A549 (cell line): ENCODE data around the gene ZEB1. TPM values are rescaled to one million over a fixed set of nuclear protein-coding genes. Genes with fewer than 3 reads are reported as not detected.
A peak's percentile ranks its signal among the peaks of the same experiment; 100 is the strongest.

Experiments
- ATAC-seq, 2 experiments: fragments of 200-7000 bp in 1 of 2; fragments of >200 bp in 1 of 2; cut with Nextera tagmentation in 1 of 2; cut with Tn5 transposase in 1 of 2; 3 replicates each; pipeline versions ENCODE4 v1.8.0 to v1.9.1; 2018 to 2020; ENCODE audit warnings: mild to moderate bottlenecking in 1 of 2, moderate library complexity in 1 of 2
- CTCF ChIA-PET: fragments of 300-600 bp; sonication (Branson Sonifier 250); formaldehyde crosslinking; extraction: SDS; loops from one replicate; lab custom pipeline; 2021; ENCODE audit warnings: antibody characterized with exemption, inconsistent platforms; lab: Yijun Ruan, JAX
- POLR2A ChIA-PET: fragments of 350-600 bp; formaldehyde crosslinking; extraction: SDS; loops from one replicate; lab custom pipeline; 2021; ENCODE audit warnings: antibody characterized with exemption, inconsistent platforms; lab: Yijun Ruan, JAX
- DNase-seq, 2 experiments: peaks; one replicate each; pipeline versions ENCODE4 v3.0.0 to v3.0.0-alpha.2; 2011 to 2016; ENCODE audit warnings: low read depth in 1 of 2, low spot score in 1 of 2
- FAIRE-seq: peaks from 2 replicates; lab custom pipeline; 2011; peaks lifted over from hg19 to GRCh38; lab: Jason Lieb, UNC
- H3K27ac ChIP-seq, 2 experiments: fragments of >200 bp; sonication (Bioruptor Twin); formaldehyde crosslinking; 3 replicates each; pipeline ENCODE4 v1.5.1; 2016 to 2017
- H3K4me1 ChIP-seq: fragments of >200 bp; sonication (Bioruptor Twin); formaldehyde crosslinking; 3 replicates; pipeline ENCODE4 v1.6.1; 2016
- H3K4me2 ChIP-seq: fragments of >200 bp; sonication (Bioruptor Twin); formaldehyde crosslinking; 3 replicates; pipeline ENCODE4 v1.6.1; 2016
- H3K4me3 ChIP-seq: fragments of >200 bp; sonication (Bioruptor Twin); formaldehyde crosslinking; 3 replicates; pipeline ENCODE4 v1.5.1; 2016
- H3K9me3 ChIP-seq: fragments of >200 bp; sonication (Bioruptor Twin); formaldehyde crosslinking; 3 replicates; pipeline ENCODE4 v1.6.1; 2016
- BHLHE40 ChIP-seq: IDR thresholded peaks from 2 replicates; pipeline ENCODE4 v1.6.1; 2012; ENCODE audit warnings: low read depth, low read length, inconsistent platforms
- CBX2 ChIP-seq: fragments of 200-600 bp; sonication (generic); IDR thresholded peaks from 2 replicates; pipeline ENCODE4 v1.6.1; 2016; ENCODE audit warnings: low read depth, mild to moderate bottlenecking, borderline replicate concordance
- CEBPB ChIP-seq, 2 experiments: fragments of >200 bp in 1 of 2; sonication (Bioruptor Twin) in 1 of 2; formaldehyde crosslinking in 1 of 2; IDR thresholded peaks; 2 replicates each; pipeline ENCODE4 v1.6.1; 2012 to 2016
- EHMT2 ChIP-seq: fragments of 200-600 bp; sonication (generic); IDR thresholded peaks from 2 replicates; pipeline ENCODE4 v1.6.1; 2016; ENCODE audit warnings: antibody characterized with exemption, low read depth, mild to moderate bottlenecking, moderate library complexity
- EP300 ChIP-seq, 2 experiments: fragments of >200 bp; sonication (Bioruptor Twin); formaldehyde crosslinking; IDR thresholded peaks; 2 replicates in 1 of 2; 3 replicates in 1 of 2; pipeline ENCODE4 v1.6.1; 2016 to 2017
- ESRRA ChIP-seq: fragments of 150-350 bp; IDR thresholded peaks from 2 replicates; pipeline ENCODE4 v1.6.1; 2014; ENCODE audit warnings: mild to moderate bottlenecking, low read length, borderline replicate concordance
- FOSB ChIP-seq: fragments of 250-450 bp; sonication (Bioruptor Pico); IDR thresholded peaks from 2 replicates; pipeline ENCODE4 v1.5.0; 2020; ENCODE audit warnings: mild to moderate bottlenecking, moderate library complexity
- FOSL2 ChIP-seq, 2 experiments: fragments of 450-650 bp in 1 of 2; fragments of >200 bp in 1 of 2; sonication (Bioruptor Twin) in 1 of 2; formaldehyde crosslinking; IDR thresholded peaks; 2 replicates each; pipeline versions ENCODE4 v1.5.0 to v1.6.1; 2016 to 2020; ENCODE audit warnings: mild to moderate bottlenecking in 1 of 2, moderate library complexity in 1 of 2
- HOXA7 ChIP-seq: fragments of 250-450 bp; sonication (Bioruptor Pico); IDR thresholded peaks from 2 replicates; pipeline ENCODE4 v1.5.0; 2020; ENCODE audit warnings: mild to moderate bottlenecking, moderate library complexity
- JUN ChIP-seq, 2 experiments: fragments of >200 bp; sonication (Bioruptor Twin); formaldehyde crosslinking; IDR thresholded peaks; 2 replicates in 1 of 2; 3 replicates in 1 of 2; pipeline ENCODE4 v1.6.1; 2016 to 2017
- JUNB ChIP-seq: fragments of >200 bp; sonication (Bioruptor Twin); formaldehyde crosslinking; IDR thresholded peaks from 2 replicates; pipeline ENCODE4 v1.6.1; 2016
- MAFK ChIP-seq: fragments of 450-650 bp; IDR thresholded peaks from 2 replicates; pipeline ENCODE4 v1.6.1; 2014; ENCODE audit not compliant: partially characterized antibody
- MAZ ChIP-seq: fragments of 150-350 bp; IDR thresholded peaks from 2 replicates; pipeline ENCODE4 v1.6.1; 2014; ENCODE audit warnings: antibody characterized with exemption, low read depth, low read length, borderline replicate concordance
- RNF2 ChIP-seq: fragments of 200-600 bp; sonication (generic); IDR thresholded peaks from 2 replicates; pipeline ENCODE4 v1.6.1; 2016; ENCODE audit warnings: low read depth, mild to moderate bottlenecking, antibody characterized with exemption, moderate library complexity, borderline replicate concordance
- SMC3 ChIP-seq: fragments of >200 bp; sonication (Bioruptor Twin); formaldehyde crosslinking; IDR thresholded peaks from 3 replicates; pipeline ENCODE4 v1.6.1; 2018; ENCODE audit warnings: inconsistent platforms
- TP53 ChIP-seq: fragments of 250-450 bp; sonication (Bioruptor Pico); IDR thresholded peaks from 2 replicates; pipeline ENCODE4 v1.5.0; 2021; ENCODE audit warnings: mild to moderate bottlenecking, moderate library complexity
- ZFP36 ChIP-seq: fragments of 450-650 bp; IDR thresholded peaks from 2 replicates; pipeline ENCODE4 v1.6.1; 2014; ENCODE audit warnings: borderline replicate concordance; ENCODE audit not compliant: partially characterized antibody
- WGBS: methylation state at CpG from one replicate; pipeline ENCODE4 v1.1.6; 2017; ENCODE audit errors: missing lambda C conversion rate; 5-methylcytosine and 5-hydroxymethylcytosine counted together
- polyA plus RNA-seq, 4 experiments: library from polyadenylated mRNA; depleted of rRNA in 3 of 4; stranded (reverse); fragments of >200 nt; fragmentation: RNase III in 1 of 4; extraction: RNeasy Plus Mini Kit Qiagen cat#74134 plus additional on column Dnase treatment in 1 of 4; gene quantifications; 2 replicates in 3 of 4; 3 replicates in 1 of 4; pipeline ENCODE4 v1.2.3, GENCODE V29; 2011 to 2017
- TF ChIP-seq, protein P1 (sequence below): IDR thresholded peaks from 2 replicates; pipeline ENCODE4 v1.6.1; 2012
- TF ChIP-seq, protein P2 (sequence below): fragments of 250-450 bp; sonication (Bioruptor Pico); IDR thresholded peaks from 2 replicates; pipeline ENCODE4 v1.5.0; 2021; ENCODE audit warnings: mild to moderate bottlenecking, moderate library complexity, borderline replicate concordance

The ZEB1 gene
- polyA plus RNA-seq, 2 of the 4 experiments (the other 2 are of a cell fraction), result 8.1 to 23.8 TPM

DNA sequence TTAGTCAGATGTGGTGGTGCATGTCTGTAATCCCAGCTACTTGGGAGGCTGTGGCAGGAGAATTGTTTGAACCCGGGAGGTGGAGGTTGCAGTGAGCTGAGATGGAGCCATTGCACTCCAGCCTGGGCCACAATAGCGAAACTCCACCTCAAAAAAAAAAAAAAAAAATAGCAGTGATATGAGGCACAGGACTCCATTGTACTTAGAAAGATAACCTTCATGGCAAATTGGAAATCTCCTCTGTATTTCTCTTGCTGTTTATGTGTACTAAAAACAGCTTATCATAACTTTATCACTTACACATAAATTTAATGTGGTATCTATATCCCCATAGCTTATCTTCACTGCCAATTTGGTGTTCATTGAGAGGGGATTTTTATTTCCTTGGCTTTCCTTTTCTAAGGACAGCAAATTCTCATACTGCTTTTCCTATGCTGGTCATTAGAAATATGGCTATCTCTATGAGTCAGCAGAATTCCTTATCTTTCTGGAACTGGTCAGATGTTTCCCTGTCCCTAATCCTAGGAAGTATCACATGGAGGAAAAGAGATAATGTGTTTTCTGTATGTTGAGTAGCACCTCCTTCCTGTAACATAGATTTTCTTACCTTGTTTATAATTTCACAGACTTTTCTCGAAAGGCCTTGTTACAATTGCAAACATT, 40.6 kb upstream of the ZEB1 start:
- FAIRE-seq, result no peak
- H3K4me3 ChIP-seq, result no peak overlapping the region
- DNase-seq, result no peak
- no peak for ATAC-seq
- WGBS, result 84% methylated on average over 3 of the region's 3 CpGs
- no peak overlapping the region for H3K4me2 ChIP-seq
- ChIA-PET POLR2A (no interaction called here), CTCF (interaction anchor here (0.7 kb wide), 1 partner anchor 54 kb away, joined by 4 read pairs; no protein-coding TSS in a partner anchor)
- no peak overlapping the region for H3K27ac ChIP-seq
- peaks cover 12% of the 10 kb centered on the region; the same call in 2 of the 3 replicates for H3K9me3 ChIP-seq
- no peaks in the 10 kb centered on the region for H3K4me1 ChIP-seq
- TF ChIP-seq MAZ, result no peak
- no peak for TF ChIP-seq CEBPB (IDR thresholded peaks at IDR 0.05)
- TF ChIP-seq MAFK, result peak; percentile 82

DNA sequence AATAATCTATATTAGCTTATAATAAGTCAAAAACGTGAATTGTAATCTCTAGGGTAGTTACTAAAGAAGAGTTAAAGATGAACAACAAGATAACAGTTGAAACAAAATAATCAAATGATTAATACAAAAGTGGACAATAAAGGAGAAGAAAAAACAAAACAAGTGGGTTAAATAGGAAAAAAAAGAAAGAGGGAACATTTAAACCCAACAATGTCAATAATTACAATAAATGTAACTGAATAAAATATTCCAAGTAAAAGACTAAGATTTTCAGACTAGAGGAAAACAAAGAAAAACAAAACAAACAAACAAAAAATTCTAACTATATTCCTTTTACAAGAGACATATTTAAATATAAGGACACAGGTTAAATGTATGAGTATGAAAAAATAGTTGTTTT, 38.0 kb upstream of the ZEB1 start:
- Histone ChIP-seq H3K4me1 (no peaks in the 10 kb centered on the region), H3K4me2 (no peak overlapping the region), H3K9me3 (peaks cover 12% of the 10 kb centered on the region; the same call in 2 of the 3 replicates), H3K4me3 (no peak overlapping the region), H3K27ac (no peak overlapping the region)
- ATAC-seq (no peak), FAIRE-seq (no peak), DNase-seq (no peak)
- TF ChIP-seq JUN (IDR thresholded peaks at IDR 0.05) (no peak), JUNB (no peak), EHMT2 (no peak), CBX2 (no peak), TP53 (CRISPR knock-in tag) (no peak), EP300 (IDR thresholded peaks at IDR 0.05) (no peak)
- TF ChIP-seq, protein P1, sequence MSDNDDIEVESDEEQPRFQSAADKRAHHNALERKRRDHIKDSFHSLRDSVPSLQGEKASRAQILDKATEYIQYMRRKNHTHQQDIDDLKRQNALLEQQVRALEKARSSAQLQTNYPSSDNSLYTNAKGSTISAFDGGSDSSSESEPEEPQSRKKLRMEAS, result no peak
- TF ChIP-seq, protein P2, sequence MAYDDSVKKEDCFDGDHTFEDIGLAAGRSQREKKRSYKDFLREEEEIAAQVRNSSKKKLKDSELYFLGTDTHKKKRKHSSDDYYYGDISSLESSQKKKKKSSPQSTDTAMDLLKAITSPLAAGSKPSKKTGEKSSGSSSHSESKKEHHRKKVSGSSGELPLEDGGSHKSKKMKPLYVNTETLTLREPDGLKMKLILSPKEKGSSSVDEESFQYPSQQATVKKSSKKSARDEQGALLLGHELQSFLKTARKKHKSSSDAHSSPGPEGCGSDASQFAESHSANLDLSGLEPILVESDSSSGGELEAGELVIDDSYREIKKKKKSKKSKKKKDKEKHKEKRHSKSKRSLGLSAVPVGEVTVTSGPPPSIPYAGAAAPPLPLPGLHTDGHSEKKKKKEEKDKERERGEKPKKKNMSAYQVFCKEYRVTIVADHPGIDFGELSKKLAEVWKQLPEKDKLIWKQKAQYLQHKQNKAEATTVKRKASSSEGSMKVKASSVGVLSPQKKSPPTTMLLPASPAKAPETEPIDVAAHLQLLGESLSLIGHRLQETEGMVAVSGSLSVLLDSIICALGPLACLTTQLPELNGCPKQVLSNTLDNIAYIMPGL, result no peak
- ChIA-PET POLR2A (no interaction called here), CTCF (no interaction called here)
- 5% methylated on average over 1 of the region's 1 CpG for WGBS

DNA sequence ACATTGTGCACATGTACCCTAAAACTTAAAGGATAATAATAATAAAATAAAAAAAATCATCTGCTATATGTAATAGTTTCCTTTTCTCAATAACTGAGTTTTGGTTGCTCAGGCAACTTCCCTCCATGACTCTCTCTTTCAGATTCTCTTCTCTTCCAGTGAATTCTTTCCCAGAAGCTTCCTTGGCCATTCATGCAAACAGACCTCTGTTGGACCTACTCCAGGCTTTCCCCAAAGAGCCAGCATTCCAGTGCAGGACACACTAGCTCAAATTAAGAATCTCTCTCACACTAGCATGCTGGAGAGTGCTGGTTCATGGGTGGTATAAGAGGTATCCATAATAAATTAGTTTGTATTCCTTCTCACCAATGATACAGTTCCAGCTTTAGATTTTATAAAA, 31.0 kb upstream of the ZEB1 start:
- ChIA-PET CTCF (no interaction called here), POLR2A (no interaction called here)
- Histone ChIP-seq H3K4me2 (no peak overlapping the region), H3K27ac (no peak overlapping the region), H3K4me3 (no peak overlapping the region), H3K4me1 (no peaks in the 10 kb centered on the region), H3K9me3 (no peaks in the 10 kb centered on the region)
- ATAC-seq, result no peak
- no peak for DNase-seq
- TF ChIP-seq RNF2 (no peak), EP300 (IDR thresholded peaks at IDR 0.05) (no peak), BHLHE40 (no peak), CEBPB (IDR thresholded peaks at IDR 0.05) (no peak), SMC3 (no peak), FOSB (CRISPR knock-in tag) (no peak), FOSL2 (IDR thresholded peaks at IDR 0.05) (no peak), FOSL2 (CRISPR knock-in tag; IDR thresholded peaks at IDR 0.05) (no peak), ESRRA (no peak), HOXA7 (CRISPR knock-in tag) (no peak), ZFP36 (no peak)
- TF ChIP-seq, protein P2, result no peak
- no peak for FAIRE-seq
